GM12872 (cell line): ENCODE measurements around the gene A2M.

Source experiments
- CTCF ChIP-seq: IDR thresholded peaks from 3 replicates; pipeline ENCODE4 v1.5.1; 2011; ENCODE audit warnings: low read depth, mild to moderate bottlenecking, low read length, moderate library complexity; ENCODE audit not compliant: insufficient read depth

The A2M gene

GRCh38 chr12:9143929-9144729 is 28.4 kb upstream of the A2M start:
- TF ChIP-seq CTCF, result no peak

GRCh38 chr12:9143137-9143536 is 27.4 kb upstream of the A2M start:
- no peak for TF ChIP-seq CTCF

GRCh38 chr12:9135903-9136310 is 20.2 kb upstream of the A2M start:
- TF ChIP-seq CTCF, result no peak

GRCh38 chr12:9134981-9135628 is 19.4 kb upstream of the A2M start:
- peak; percentile 72 for TF ChIP-seq CTCF

- TF ChIP-seq CTCF, result no peak
These were observed 17.6 kb upstream of the A2M start for GRCh38 chr12:9133216-9133916.

GRCh38 chr12:9132008-9132535 is 16.4 kb upstream of the A2M start:
- TF ChIP-seq CTCF, result no peak

- no peak for TF ChIP-seq CTCF
These were observed 14.5 kb upstream of the A2M start for GRCh38 chr12:9130244-9130643.
